NCI-H2227 (cell line): Measurements from ENCODE around the gene ZCCHC3.
"Not testable (repeated sequence)": the region's sequence is repeated elsewhere in the genome, so short reads cannot be mapped to it uniquely, and the experiment has no call there.

Experiments
- DNase-seq: peaks from one replicate; lab custom pipeline; 2025; ENCODE audit not compliant: unreplicated experiment; lab: John Stamatoyannopoulos, UW

Gene ZCCHC3

GRCh38 chr20:297098-297924 lies at the start of gene ZCCHC3:
TSS of gene ZCCHC3 (plus strand) at chr20:297570. CDS start at chr20:297587, 17 bp downstream.
- DNase-seq, result peak; percentile 95

- no peak for DNase-seq
These were observed 46.0 kb upstream of the ZCCHC3 start for GRCh38 chr20:251354-251753.

- no peak for DNase-seq
These were observed 44.6 kb upstream of the ZCCHC3 start for GRCh38 chr20:252801-253200.

- DNase-seq, result not testable (repeated sequence)
These were observed 43.9 kb upstream of the ZCCHC3 start for GRCh38 chr20:253447-253846.

GRCh38 chr20:257419-257818 lies 40.0 kb upstream of the ZCCHC3 start, which contains the start of gene DEFB132:
TSS of gene DEFB132 (plus strand) at chr20:257724. CDS start at chr20:257779, 55 bp downstream.
- no peak for DNase-seq

- no peak for DNase-seq
These were observed 39.0 kb upstream of the ZCCHC3 start for GRCh38 chr20:258269-258858.

GRCh38 chr20:258963-259362 lies 38.4 kb upstream of the ZCCHC3 start:
- no peak for DNase-seq

GRCh38 chr20:259981-260380 lies 37.4 kb upstream of the ZCCHC3 start:
- no peak for DNase-seq

GRCh38 chr20:263701-264100 lies 33.7 kb upstream of the ZCCHC3 start:
- DNase-seq, result no peak

GRCh38 chr20:266596-267562 lies 30.5 kb upstream of the ZCCHC3 start:
- DNase-seq, result peak; percentile 95

- DNase-seq, result no peak
These were observed 26.9 kb upstream of the ZCCHC3 start for GRCh38 chr20:270517-270916.

- no peak for DNase-seq
These were observed 26.3 kb upstream of the ZCCHC3 start for GRCh38 chr20:271069-271468.

- DNase-seq, result no peak
These were observed 25.8 kb upstream of the ZCCHC3 start for GRCh38 chr20:271528-271927.

GRCh38 chr20:272718-273117 lies 24.7 kb upstream of the ZCCHC3 start:
- no peak for DNase-seq

GRCh38 chr20:273884-274283 lies 23.5 kb upstream of the ZCCHC3 start:
- DNase-seq, result no peak

- no peak for DNase-seq
These were observed 21.6 kb upstream of the ZCCHC3 start for GRCh38 chr20:275791-276190.

- DNase-seq, result no peak
These were observed 20.5 kb upstream of the ZCCHC3 start for GRCh38 chr20:276620-277495.

- DNase-seq, result no peak
These were observed 19.9 kb upstream of the ZCCHC3 start for GRCh38 chr20:277496-277781.

- DNase-seq, result no peak
These were observed 19.2 kb upstream of the ZCCHC3 start for GRCh38 chr20:278181-278580.
